Measurements from ENCODE around the gene MYO10.
A peak's percentile ranks its signal among the peaks of the same experiment; 100 is the strongest.

The MYO10 gene

DNA sequence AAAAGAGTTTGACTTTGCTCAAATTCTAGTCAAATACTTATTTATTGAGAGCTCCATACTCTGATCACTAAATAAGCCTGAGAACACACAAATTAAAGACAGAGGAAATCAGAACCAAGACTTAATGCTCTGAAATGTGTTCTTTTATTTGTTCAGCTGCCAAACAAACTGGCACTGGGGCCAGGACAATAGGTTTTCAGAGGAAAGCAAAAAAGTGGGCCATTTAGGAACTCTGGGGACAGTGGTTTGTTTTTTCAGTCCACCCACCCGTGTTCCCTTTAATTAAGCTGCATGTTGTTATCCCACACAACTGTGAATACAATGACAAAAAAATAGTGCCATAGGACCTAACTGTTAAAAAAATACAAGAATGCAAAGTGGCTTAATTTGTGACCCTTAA lies 223.9 kb downstream of the MYO10 start:
- H3K4me3 ChIP-seq (ENCODE audit: extremely low read depth, insufficient read depth, low read length, poor library complexity, severe bottlenecking) = no peak overlapping the region

DNA sequence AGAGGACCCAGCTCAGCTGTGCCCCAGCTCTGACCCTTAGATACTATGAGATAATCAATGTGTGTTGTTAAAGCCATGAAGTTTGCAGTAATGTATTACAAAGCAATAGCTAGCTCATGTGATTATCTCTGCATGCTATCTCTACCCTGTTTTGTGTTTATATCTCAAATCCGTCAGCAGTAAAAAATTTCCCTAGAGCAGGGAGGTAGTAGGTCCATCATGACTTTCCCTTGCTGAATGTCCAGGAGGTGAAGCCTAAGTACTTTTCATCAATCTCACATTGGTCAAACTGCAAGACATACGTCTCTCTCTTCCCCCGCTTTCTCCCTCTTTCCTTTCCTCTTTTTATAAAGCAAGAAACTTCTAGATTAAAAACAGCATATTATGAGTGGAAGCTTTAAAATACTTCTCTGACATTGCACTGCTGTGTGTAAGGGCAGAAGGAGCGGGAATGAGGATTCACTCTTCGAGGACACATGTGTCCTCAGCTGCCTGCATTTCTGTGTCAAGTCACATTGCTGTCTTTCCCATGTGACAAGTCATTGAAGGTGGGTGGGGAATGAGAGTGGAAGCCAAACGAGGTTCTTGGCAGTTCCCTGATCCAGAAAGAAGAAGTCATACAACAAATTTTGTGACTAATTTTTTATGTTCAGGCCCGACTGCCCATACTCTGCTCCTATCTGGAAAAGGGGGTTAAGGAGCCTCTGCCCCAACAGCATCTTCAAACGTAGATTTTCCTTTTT lies 226.2 kb downstream of the MYO10 start:
- H3K4me1 ChIP-seq (ENCODE audit: control insufficient read depth, insufficient read depth, low read length, poor library complexity, severe bottlenecking) = peaks cover 19% of the 10 kb centered on the region
- 90 to 96% methylated on average over 5 of the region's 8 CpGs for WGBS, 2 experiments (ENCODE audit: insufficient coverage in 2 of 2)
- peaks cover 84% of the 10 kb centered on the region for H3K36me3 ChIP-seq (ENCODE audit: control insufficient read depth, insufficient read depth, low read length)
- no peak overlapping the region for H3K4me3 ChIP-seq (ENCODE audit: extremely low read depth, insufficient read depth, low read length, poor library complexity, severe bottlenecking)
- no peaks in the 10 kb centered on the region for H3K9me3 ChIP-seq (ENCODE audit: control insufficient read depth, low read length)
- peak overlapping the region; percentile 26 for H3K27ac ChIP-seq (ENCODE audit: low read depth, low read length, severe bottlenecking)

More for the DNA sequence above, 223.9 kb downstream of the MYO10 start:
- Histone ChIP-seq H3K9me3 (ENCODE audit: control insufficient read depth, low read length) (no peaks in the 10 kb centered on the region), H3K36me3 (ENCODE audit: control insufficient read depth, insufficient read depth, low read length) (peaks cover 61% of the 10 kb centered on the region), H3K27ac (ENCODE audit: low read depth, low read length, severe bottlenecking) (peak overlapping the region; percentile 89), H3K4me1 (ENCODE audit: control insufficient read depth, insufficient read depth, low read length, poor library complexity, severe bottlenecking) (peaks cover 19% of the 10 kb centered on the region)
- WGBS, 2 experiments (ENCODE audit: insufficient coverage in 2 of 2) = 67% methylated on average over 1 of the region's 1 CpG; no CpG with 5 or more reads in 1 of the 2 experiments

DNA sequence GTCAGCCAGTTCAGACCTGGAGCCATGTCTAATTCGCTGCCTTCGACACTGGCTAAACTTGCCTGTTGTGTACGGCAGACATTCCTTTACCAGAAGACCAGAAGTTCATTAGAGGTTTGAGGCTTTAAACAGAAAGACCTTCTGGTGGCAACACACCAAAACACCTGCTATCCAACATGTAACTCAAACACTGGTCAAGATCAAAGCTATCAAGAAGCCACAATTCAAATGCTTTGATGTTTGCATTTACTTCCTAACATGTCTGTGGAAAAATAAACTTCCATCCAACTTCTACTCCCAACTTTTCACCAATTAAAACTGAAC lies 228.3 kb downstream of the MYO10 start:
- peaks cover 96% of the 10 kb centered on the region for H3K36me3 ChIP-seq (ENCODE audit: control insufficient read depth, insufficient read depth, low read length)
- WGBS, 2 experiments (ENCODE audit: insufficient coverage in 2 of 2) = 100% methylated on average over 2 to 3 of the region's 3 CpGs
- no peak overlapping the region for H3K4me3 ChIP-seq (ENCODE audit: extremely low read depth, insufficient read depth, low read length, poor library complexity, severe bottlenecking)
- H3K9me3 ChIP-seq (ENCODE audit: control insufficient read depth, low read length) = no peaks in the 10 kb centered on the region
- peaks cover 3% of the 10 kb centered on the region for H3K4me1 ChIP-seq (ENCODE audit: control insufficient read depth, insufficient read depth, low read length, poor library complexity, severe bottlenecking)
- H3K27ac ChIP-seq (ENCODE audit: low read depth, low read length, severe bottlenecking) = no peak overlapping the region

DNA sequence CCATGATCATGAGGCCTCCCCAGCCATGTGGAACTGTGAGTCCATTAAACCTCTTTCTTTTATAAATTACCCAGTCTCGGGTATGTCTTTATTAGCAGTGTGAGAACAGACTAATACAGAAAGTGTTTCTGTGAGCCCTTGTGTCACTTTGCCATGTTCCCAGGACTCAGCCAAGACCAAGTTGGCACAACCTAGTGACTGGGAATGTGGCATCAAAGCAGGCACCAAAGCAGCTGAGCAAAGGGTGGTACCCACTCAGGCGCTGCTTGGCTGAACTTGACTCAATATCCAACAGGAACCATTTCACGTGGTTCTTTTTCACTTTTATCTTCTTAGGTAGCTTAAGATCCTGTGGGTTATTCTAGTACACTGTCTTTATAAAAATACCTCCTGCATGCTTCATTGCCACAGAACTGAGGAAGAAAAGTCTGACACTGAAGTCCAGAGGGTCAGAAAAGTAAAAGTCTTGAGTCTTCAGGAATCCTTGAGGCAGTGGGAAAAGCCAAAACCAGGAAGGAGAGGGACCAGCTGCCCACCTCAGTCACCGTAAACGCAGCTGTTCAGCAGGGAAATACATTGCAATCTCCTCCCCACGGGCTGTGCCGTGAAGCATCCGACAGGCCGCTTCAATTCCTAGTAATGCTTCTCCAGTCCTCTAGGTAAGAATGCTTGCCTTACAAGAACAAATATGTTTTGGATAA lies 228.8 kb downstream of the MYO10 start:
- Histone ChIP-seq H3K4me3 (ENCODE audit: extremely low read depth, insufficient read depth, low read length, poor library complexity, severe bottlenecking) (no peak overlapping the region), H3K4me1 (ENCODE audit: control insufficient read depth, insufficient read depth, low read length, poor library complexity, severe bottlenecking) (peaks cover 3% of the 10 kb centered on the region), H3K36me3 (ENCODE audit: control insufficient read depth, insufficient read depth, low read length) (peaks cover 96% of the 10 kb centered on the region), H3K27ac (ENCODE audit: low read depth, low read length, severe bottlenecking) (no peak overlapping the region), H3K9me3 (ENCODE audit: control insufficient read depth, low read length) (no peaks in the 10 kb centered on the region)
- 94 to 99% methylated on average over 7 to 8 of the region's 9 CpGs for WGBS, 2 experiments (ENCODE audit: insufficient coverage in 2 of 2)

DNA sequence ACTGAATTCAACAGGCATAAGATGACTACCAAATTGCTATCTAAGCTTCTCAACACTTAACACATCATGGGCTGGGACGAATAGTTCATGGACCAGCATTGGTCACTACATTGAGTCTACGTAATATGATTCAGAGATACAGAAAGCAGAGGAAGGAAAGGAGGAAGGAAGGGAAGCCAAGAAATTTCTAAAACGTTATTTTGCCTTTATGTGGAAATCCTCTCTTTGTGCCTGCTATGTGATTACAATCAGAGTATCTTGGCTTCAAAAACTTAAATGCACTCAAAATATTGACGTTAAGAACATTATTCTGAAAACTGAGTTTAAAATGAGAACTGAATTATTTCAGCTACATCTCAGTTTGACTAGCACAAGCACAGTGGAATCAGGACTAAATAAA lies 231.1 kb downstream of the MYO10 start:
- no peaks in the 10 kb centered on the region for H3K9me3 ChIP-seq (ENCODE audit: control insufficient read depth, low read length)

DNA sequence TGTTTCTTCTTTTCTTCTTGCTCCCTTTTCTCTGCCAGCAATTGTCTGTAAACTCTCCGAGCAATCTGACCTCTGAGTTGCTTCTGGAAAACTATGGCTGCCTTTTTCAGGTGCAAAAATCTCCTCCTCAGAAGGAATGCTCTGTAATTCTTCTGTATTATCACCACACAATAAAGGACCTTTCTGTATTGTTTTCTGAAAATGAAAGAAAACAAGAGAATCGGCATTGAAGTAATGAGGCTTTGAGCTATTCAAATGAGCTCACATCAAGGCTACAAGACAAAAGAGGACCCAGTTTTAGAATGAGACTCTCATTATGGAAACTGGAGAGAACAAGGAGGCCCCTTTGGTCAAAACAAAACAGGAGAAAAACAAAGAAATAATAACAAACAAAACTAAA lies 233.1 kb downstream of the MYO10 start:
- peaks cover 100% of the 10 kb centered on the region for H3K36me3 ChIP-seq (ENCODE audit: control insufficient read depth, insufficient read depth, low read length)
- peak overlapping the region; percentile 6 for H3K27ac ChIP-seq (ENCODE audit: low read depth, low read length, severe bottlenecking)
- no peak overlapping the region for H3K4me3 ChIP-seq (ENCODE audit: extremely low read depth, insufficient read depth, low read length, poor library complexity, severe bottlenecking)
- no peaks in the 10 kb centered on the region for H3K9me3 ChIP-seq (ENCODE audit: control insufficient read depth, low read length)
- no peaks in the 10 kb centered on the region for H3K4me1 ChIP-seq (ENCODE audit: control insufficient read depth, insufficient read depth, low read length, poor library complexity, severe bottlenecking)
- 67 to 100% methylated on average over 1 of the region's 2 CpGs for WGBS, 2 experiments (ENCODE audit: insufficient coverage in 2 of 2)

More for the DNA sequence above, 231.1 kb downstream of the MYO10 start:
- Histone ChIP-seq H3K4me3 (ENCODE audit: extremely low read depth, insufficient read depth, low read length, poor library complexity, severe bottlenecking) (no peak overlapping the region), H3K27ac (ENCODE audit: low read depth, low read length, severe bottlenecking) (no peak overlapping the region), H3K36me3 (ENCODE audit: control insufficient read depth, insufficient read depth, low read length) (peaks cover 100% of the 10 kb centered on the region), H3K4me1 (ENCODE audit: control insufficient read depth, insufficient read depth, low read length, poor library complexity, severe bottlenecking) (peaks cover 3% of the 10 kb centered on the region)
- WGBS, 2 experiments (ENCODE audit: insufficient coverage in 2 of 2) = 83 to 93% methylated on average over 1 to 2 of the region's 4 CpGs

DNA sequence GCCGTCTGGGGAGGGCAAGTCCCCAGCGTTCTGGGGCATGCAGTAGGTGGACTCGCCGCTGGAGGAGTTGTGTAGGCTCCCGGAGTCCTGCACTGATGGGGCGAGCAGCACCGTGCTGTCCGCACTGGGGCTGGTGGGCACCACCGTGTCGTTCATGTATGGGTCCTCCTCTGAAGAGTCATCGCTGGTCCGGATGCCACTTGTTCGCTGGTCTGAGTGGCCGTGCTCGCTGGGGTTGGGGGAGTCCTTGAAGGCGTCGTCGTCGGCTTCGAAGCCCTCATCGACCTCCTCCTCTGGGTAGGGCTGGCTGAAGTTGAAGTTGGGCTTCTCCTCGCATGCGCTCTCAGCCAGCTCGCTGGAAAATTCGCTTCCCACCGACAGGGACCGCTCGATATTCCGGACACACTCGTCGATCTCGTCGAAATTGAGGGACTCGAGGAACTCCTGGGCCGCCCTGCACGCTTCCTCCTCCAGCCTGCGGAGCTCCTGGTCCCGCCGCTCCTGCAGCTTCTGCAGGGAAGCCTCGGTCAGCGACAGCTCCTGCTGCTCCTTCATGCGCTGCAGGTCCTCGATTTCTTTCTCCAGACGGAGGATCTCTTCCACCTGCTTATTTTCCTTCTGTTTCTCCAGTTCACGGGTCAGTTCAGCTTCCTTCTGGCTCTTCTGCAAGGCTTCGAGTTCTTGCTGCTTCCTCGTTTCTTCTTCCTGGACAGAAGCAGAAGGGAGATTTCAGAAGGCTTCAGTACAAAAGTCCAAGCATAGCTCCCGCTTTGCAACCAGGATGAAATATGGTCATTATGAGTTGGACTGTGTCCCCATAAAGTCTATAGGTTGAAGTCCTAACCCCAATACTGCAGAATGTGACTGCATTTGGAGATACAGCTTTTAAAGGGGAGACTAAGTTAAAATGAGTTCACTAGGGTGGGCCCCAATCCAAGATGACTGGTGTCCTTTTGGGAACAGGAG lies 234.7 kb downstream of the MYO10 start:
- no peaks in the 10 kb centered on the region for H3K4me1 ChIP-seq (ENCODE audit: control insufficient read depth, insufficient read depth, low read length, poor library complexity, severe bottlenecking)
- H3K9me3 ChIP-seq (ENCODE audit: control insufficient read depth, low read length) = no peaks in the 10 kb centered on the region
- peaks cover 99% of the 10 kb centered on the region for H3K36me3 ChIP-seq (ENCODE audit: control insufficient read depth, insufficient read depth, low read length)
- no peak overlapping the region for H3K4me3 ChIP-seq (ENCODE audit: extremely low read depth, insufficient read depth, low read length, poor library complexity, severe bottlenecking)
- WGBS, 2 experiments (ENCODE audit: insufficient coverage in 2 of 2) = 96 to 97% methylated on average over 33 to 48 of the region's 48 CpGs
- H3K27ac ChIP-seq (ENCODE audit: low read depth, low read length, severe bottlenecking) = no peak overlapping the region

DNA sequence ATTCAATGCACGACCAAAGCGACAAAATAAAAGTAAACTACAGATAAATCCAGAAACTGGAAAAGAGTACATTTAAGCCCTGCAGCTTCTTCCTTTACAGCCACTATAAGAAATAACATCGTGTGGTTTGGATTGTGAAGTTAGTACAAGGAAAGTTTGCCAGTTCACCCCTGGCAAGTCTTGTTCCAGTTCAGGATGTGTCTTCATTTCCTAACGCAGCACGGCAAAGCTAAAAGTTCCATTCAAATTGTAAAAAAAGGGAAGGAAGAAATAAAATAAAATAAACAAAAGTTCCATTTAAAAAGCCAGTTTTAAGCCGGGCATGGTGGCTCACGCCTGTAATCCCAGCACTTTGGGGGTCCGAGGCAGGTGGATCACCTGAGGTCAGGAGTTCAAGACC lies 236.0 kb downstream of the MYO10 start:
- Histone ChIP-seq H3K4me3 (ENCODE audit: extremely low read depth, insufficient read depth, low read length, poor library complexity, severe bottlenecking) (no peak overlapping the region), H3K27ac (ENCODE audit: low read depth, low read length, severe bottlenecking) (no peak overlapping the region), H3K9me3 (ENCODE audit: control insufficient read depth, low read length) (no peaks in the 10 kb centered on the region), H3K36me3 (ENCODE audit: control insufficient read depth, insufficient read depth, low read length) (peaks cover 93% of the 10 kb centered on the region), H3K4me1 (ENCODE audit: control insufficient read depth, insufficient read depth, low read length, poor library complexity, severe bottlenecking) (no peaks in the 10 kb centered on the region)
- 85 to 100% methylated on average over 1 to 3 of the region's 8 CpGs for WGBS, 2 experiments (ENCODE audit: insufficient coverage in 2 of 2)

DNA sequence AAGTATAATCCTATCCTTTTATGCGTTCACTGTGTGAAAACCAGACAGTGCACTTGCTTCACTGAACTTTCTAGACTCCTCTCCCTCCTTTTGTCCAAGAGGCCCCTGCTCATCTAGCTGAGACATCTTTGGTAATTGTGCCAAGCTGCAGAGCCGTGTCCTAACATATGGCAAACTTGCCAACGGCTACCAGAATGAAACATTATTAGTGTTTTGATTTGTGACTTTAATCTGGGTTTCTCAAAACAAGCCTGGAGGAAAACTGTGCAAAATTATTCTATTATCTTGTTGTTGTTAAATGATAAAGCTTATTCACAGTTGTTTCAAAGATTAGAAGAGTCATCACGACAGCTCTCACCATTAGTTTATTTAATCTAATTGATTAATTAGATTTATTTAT lies 240.3 kb downstream of the MYO10 start:
- Histone ChIP-seq H3K27ac (ENCODE audit: low read depth, low read length, severe bottlenecking) (no peak overlapping the region), H3K36me3 (ENCODE audit: control insufficient read depth, insufficient read depth, low read length) (peaks cover 92% of the 10 kb centered on the region), H3K4me1 (ENCODE audit: control insufficient read depth, insufficient read depth, low read length, poor library complexity, severe bottlenecking) (no peaks in the 10 kb centered on the region), H3K9me3 (ENCODE audit: control insufficient read depth, low read length) (no peaks in the 10 kb centered on the region), H3K4me3 (ENCODE audit: extremely low read depth, insufficient read depth, low read length, poor library complexity, severe bottlenecking) (no peak overlapping the region)
- 83 to 96% methylated on average over 2 to 3 of the region's 4 CpGs for WGBS, 2 experiments (ENCODE audit: insufficient coverage in 2 of 2)

DNA sequence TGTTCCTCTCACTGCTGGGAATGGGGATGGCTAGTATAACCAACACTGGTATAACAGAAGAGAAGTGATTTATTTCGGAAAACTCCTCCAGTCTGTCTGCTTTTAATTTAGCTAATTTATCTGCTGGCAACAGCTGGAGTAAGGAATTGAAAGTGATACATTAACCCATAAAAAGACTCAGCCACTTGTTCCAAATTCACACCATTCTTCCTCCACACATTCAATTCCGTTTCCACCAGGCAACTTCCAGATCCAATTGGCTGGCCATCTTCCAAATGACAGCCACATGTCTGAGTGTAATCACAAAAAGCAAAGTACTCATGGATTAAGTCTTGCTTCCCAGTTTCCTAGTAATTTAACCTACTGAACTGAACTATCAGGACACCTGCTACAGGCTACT lies 242.2 kb downstream of the MYO10 start:
- Histone ChIP-seq H3K4me1 (ENCODE audit: control insufficient read depth, insufficient read depth, low read length, poor library complexity, severe bottlenecking) (no peaks in the 10 kb centered on the region), H3K9me3 (ENCODE audit: control insufficient read depth, low read length) (no peaks in the 10 kb centered on the region), H3K36me3 (ENCODE audit: control insufficient read depth, insufficient read depth, low read length) (peaks cover 92% of the 10 kb centered on the region), H3K4me3 (ENCODE audit: extremely low read depth, insufficient read depth, low read length, poor library complexity, severe bottlenecking) (no peak overlapping the region), H3K27ac (ENCODE audit: low read depth, low read length, severe bottlenecking) (no peak overlapping the region)
- WGBS, 2 experiments (ENCODE audit: insufficient coverage in 2 of 2) = 92 to 94% methylated on average over 1 to 2 of the region's 2 CpGs

Measured in mesodermal cell (in vitro differentiated cells).